ENCODE data around the gene SLC34A3. TPM values are rescaled to one million over a fixed set of nuclear protein-coding genes. Genes with fewer than 3 reads are reported as not detected.

The SLC34A3 gene
- total and polyA plus RNA-seq, 2 donors (not counting 1 experiment from before 2014, with no cell fraction given): not detected

- H3K36me3 ChIP-seq (replicated peaks in 1 of 2; ENCODE audit: control extremely low read depth in 1 of 2, control insufficient read depth in 1 of 2, extremely low read depth in 1 of 2, insufficient read depth in 2 of 2, low read length in 1 of 2): peaks cover 0 to 8% of the 10 kb centered on the region in 2 experiments
- Mint-ChIP-seq H3K9me3 (ENCODE audit: insufficient read depth) (no peaks in the 10 kb centered on the region), H3K27me3 (no peaks in the 10 kb centered on the region), H3K27ac (no peak overlapping the region), H3K4me3 (no peak overlapping the region), H3K4me1 (peaks cover 6% of the 10 kb centered on the region)
- DNase-seq (no peak), ATAC-seq (ENCODE audit: low read depth) (no peak)
- peaks cover 8 to 9% of the 10 kb centered on the region in 2 donors for H3K4me1 ChIP-seq (ENCODE audit: control insufficient read depth in 2 of 2, insufficient read depth in 2 of 2, low read length in 2 of 2)
- H4K20me1 ChIP-seq (ENCODE audit: control insufficient read depth, insufficient read depth, low read length, poor library complexity, severe bottlenecking): peaks cover 42% of the 10 kb centered on the region
- peaks cover 0 to 6% (median 0%) of the 10 kb centered on the region in 4 experiments for H3K27me3 ChIP-seq (replicated peaks in 1 of 4; ENCODE audit: control extremely low read depth in 1 of 4, control insufficient read depth in 3 of 4, insufficient read depth in 4 of 4, low read length in 3 of 4)
- peaks cover 82% of the 10 kb centered on the region for H3K79me2 ChIP-seq (ENCODE audit: control insufficient read depth, insufficient read depth, low read length)
- H3K27ac ChIP-seq (ENCODE audit: low read length in 2 of 2): no peak overlapping the region
- CTCF ChIA-PET: no interaction called here
- POLR2A ChIA-PET: interaction anchor here (0.7 kb wide), 1 partner anchor 12 kb away, joined by 3 read pairs; no protein-coding TSS in a partner anchor
- no peak overlapping the region for H2AFZ ChIP-seq (ENCODE audit: insufficient read depth, low read depth, low read length, poor library complexity, severe bottlenecking)
- H3K4me2 ChIP-seq (replicated peaks; ENCODE audit: low read depth, low read length, poor library complexity, severe bottlenecking): no peak overlapping the region
- TF ChIP-seq CTCF (IDR thresholded peaks at IDR 0.05) (no peak), EZH2 (IDR thresholded peaks at IDR 0.05; ENCODE audit: borderline replicate concordance, insufficient read depth, low read depth, low read length, poor library complexity, severe bottlenecking) (no peak)
- H3K9me3 ChIP-seq (ENCODE audit: control extremely low read depth in 1 of 3, control insufficient read depth in 2 of 3, insufficient read depth in 1 of 3, low read length in 2 of 3): no peaks in the 10 kb centered on the region
- intact Hi-C loops (cut with micrococcal nuclease): no loop called here
- H3K4me3 ChIP-seq (ENCODE audit: control extremely low read depth in 1 of 5, extremely low read depth in 1 of 5, insufficient read depth in 1 of 5, low read depth in 2 of 5, low read length in 4 of 5): no peak overlapping the region
- WGBS (ENCODE audit: insufficient coverage): 95% methylated on average over 21 of the region's 21 CpGs
- H3K9ac ChIP-seq (ENCODE audit: low read length): no peak overlapping the region
These were observed 35.0 kb upstream of the SLC34A3 start for GRCh38 chr9:137195525-137196220.

Measured in B cell (primary cell).